ENCODE measurements around the gene ADCYAP1R1. TPM values are rescaled to one million over a fixed set of nuclear protein-coding genes. Genes with fewer than 3 reads are reported as not detected.

The ADCYAP1R1 gene
- total RNA-seq, 1 experiment from 2014 or later = not detected

DNA sequence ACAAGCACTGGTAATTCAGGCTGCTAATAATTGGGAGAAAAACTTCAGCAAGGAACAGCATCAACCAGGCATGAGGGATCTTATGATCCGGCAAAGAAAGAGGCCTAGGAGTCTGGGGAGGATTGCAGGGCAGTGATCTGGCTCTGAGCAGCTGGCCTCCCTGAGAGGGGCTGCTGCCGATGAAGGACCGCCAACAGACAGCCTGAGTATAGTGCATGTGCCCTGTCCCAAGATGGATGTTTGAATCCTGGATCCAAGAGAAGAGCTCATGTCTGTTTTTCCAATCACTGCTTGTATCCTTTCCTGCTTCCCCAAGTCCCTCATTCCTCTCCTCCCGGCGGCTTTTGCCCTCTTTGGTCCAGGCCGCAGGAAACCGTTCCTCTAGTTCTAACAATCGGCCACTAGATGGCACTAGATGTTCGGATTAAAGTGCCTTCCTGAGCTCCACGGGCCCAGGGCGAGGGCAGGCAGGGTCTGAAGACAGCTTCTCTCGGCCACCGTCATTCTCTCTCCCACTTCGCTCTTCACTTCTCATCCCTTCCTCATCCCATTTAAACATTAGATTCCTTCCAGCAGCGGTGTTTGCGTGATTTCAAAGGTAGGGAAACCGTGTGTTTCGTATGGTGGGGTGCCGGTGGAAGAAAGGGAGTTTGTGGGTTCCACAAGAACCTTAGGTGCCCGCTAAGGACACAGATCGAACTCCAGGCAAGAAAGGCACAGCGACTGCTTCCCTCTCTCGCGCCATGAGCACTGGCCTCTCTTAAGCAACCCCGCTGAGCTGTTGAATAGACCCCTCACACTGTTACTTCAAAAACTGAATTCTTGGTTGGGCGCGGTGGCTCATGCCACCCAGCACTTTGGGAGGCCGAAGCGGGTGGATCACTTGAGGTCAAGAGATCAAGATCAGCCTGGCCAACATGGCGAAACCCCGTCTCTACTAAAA is 82.4 kb downstream of the ADCYAP1R1 start:
- no peak overlapping the region for H3K4me3 Mint-ChIP-seq (ENCODE audit: unreplicated experiment)
- peaks cover 26% of the 10 kb centered on the region for H3K27me3 Mint-ChIP-seq (ENCODE audit: insufficient read depth, unreplicated experiment)
- BruUV-seq (replicated peaks) = no TSS peak
- ChIA-PET POLR2A (interaction anchor here (0.7 kb wide), 2 partner anchors 546 to 606 kb away, joined by 3 read pairs; no protein-coding TSS in a partner anchor), CTCF (interaction anchor here (0.5 to 19.7 kb wide), 91 partner anchors 8 to 1223 kb away, joined by 3 to 743 read pairs (median 4); no protein-coding TSS in a partner anchor)
- no peaks in the 10 kb centered on the region for H3K36me3 Mint-ChIP-seq (ENCODE audit: insufficient read depth, unreplicated experiment)
- no peaks in the 10 kb centered on the region for H3K9me3 Mint-ChIP-seq (ENCODE audit: unreplicated experiment)
- DNase-seq (ENCODE audit: unreplicated experiment) = peak; percentile 84
- intact Hi-C loops (cut with micrococcal nuclease) = loop anchor here (1.0 to 5.0 kb wide), 5 partner anchors 238 to 602 kb away; no protein-coding TSS in a partner anchor
- H3K4me1 Mint-ChIP-seq (ENCODE audit: insufficient read depth, unreplicated experiment) = no peaks in the 10 kb centered on the region
- no peak overlapping the region for H3K27ac Mint-ChIP-seq (ENCODE audit: low read depth, unreplicated experiment)
- TF ChIP-seq, protein P1, sequence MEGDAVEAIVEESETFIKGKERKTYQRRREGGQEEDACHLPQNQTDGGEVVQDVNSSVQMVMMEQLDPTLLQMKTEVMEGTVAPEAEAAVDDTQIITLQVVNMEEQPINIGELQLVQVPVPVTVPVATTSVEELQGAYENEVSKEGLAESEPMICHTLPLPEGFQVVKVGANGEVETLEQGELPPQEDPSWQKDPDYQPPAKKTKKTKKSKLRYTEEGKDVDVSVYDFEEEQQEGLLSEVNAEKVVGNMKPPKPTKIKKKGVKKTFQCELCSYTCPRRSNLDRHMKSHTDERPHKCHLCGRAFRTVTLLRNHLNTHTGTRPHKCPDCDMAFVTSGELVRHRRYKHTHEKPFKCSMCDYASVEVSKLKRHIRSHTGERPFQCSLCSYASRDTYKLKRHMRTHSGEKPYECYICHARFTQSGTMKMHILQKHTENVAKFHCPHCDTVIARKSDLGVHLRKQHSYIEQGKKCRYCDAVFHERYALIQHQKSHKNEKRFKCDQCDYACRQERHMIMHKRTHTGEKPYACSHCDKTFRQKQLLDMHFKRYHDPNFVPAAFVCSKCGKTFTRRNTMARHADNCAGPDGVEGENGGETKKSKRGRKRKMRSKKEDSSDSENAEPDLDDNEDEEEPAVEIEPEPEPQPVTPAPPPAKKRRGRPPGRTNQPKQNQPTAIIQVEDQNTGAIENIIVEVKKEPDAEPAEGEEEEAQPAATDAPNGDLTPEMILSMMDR (IDR thresholded peaks at IDR 0.05; ENCODE audit: unreplicated experiment) = peak; percentile 77

DNA sequence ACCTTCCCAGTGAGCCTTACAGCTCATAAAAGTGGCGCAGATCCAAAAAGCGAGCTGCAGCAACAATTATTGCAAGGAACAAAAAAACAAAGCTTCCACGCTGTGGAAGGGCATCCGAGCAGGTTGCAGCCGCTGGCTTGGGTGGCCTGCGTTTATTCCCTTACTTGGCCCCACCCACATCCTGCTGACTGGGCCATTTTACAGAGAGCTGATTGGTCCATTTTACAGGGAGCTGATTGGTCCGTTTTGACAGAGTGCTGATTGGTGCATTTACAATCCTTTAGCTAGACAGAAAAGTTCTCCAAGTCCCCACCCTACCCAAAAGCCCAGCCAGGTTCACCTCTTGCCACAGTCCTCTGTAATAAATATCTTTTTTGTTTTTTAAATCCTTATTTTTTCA is 85.1 kb downstream of the ADCYAP1R1 start:
- no TSS peak for BruUV-seq (replicated peaks)
- H3K9me3 Mint-ChIP-seq (ENCODE audit: unreplicated experiment) = no peaks in the 10 kb centered on the region
- intact Hi-C loops (cut with micrococcal nuclease) = no loop called here

DNA sequence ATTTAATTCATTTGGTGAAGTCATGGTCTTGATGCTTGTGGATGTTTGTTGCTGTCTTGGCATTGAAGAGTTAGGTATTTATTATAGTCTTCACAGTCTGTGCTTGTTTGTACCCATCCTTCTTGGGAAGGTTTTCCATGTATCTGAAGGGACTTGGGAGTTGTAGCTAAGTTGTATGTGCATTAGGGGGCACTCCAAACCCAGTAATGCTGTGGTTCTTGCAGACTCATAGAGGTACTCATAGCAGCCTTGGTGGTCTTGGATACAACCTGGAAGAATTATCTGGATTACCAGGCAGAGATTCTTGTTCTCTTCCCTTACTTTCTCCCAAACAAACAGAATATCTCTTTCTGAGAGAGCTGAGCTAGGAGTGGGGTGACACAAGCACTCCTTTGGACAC is 93.2 kb downstream of the ADCYAP1R1 start:
- intact Hi-C loops (cut with micrococcal nuclease) = no loop called here
- H3K36me3 Mint-ChIP-seq (ENCODE audit: insufficient read depth, unreplicated experiment) = no peaks in the 10 kb centered on the region
- no peak overlapping the region for H3K27ac Mint-ChIP-seq (ENCODE audit: low read depth, unreplicated experiment)
- H3K9me3 Mint-ChIP-seq (ENCODE audit: unreplicated experiment) = no peaks in the 10 kb centered on the region
- no TSS peak for BruUV-seq (replicated peaks)
- POLR2A ChIA-PET = no interaction called here
- no peak overlapping the region for H3K4me3 Mint-ChIP-seq (ENCODE audit: unreplicated experiment)
- TF ChIP-seq, protein P1 (IDR thresholded peaks at IDR 0.05; ENCODE audit: unreplicated experiment) = no peak
- H3K27me3 Mint-ChIP-seq (ENCODE audit: insufficient read depth, unreplicated experiment) = peaks cover 53% of the 10 kb centered on the region
- DNase-seq (ENCODE audit: unreplicated experiment) = no peak
- CTCF ChIA-PET = interaction anchor here (1.5 to 1.7 kb wide), 2 partner anchors 11 to 47 kb away, joined by 6 to 12 read pairs; no protein-coding TSS in a partner anchor
- H3K4me1 Mint-ChIP-seq (ENCODE audit: insufficient read depth, unreplicated experiment) = no peaks in the 10 kb centered on the region

More for the DNA sequence above, 85.1 kb downstream of the ADCYAP1R1 start:
- DNase-seq (ENCODE audit: unreplicated experiment) = no peak
- POLR2A ChIA-PET = no interaction called here
- Mint-ChIP-seq H3K27me3 (ENCODE audit: insufficient read depth, unreplicated experiment) (peaks cover 23% of the 10 kb centered on the region), H3K4me3 (ENCODE audit: unreplicated experiment) (no peak overlapping the region), H3K27ac (ENCODE audit: low read depth, unreplicated experiment) (no peak overlapping the region), H3K36me3 (ENCODE audit: insufficient read depth, unreplicated experiment) (no peaks in the 10 kb centered on the region), H3K4me1 (ENCODE audit: insufficient read depth, unreplicated experiment) (no peaks in the 10 kb centered on the region)
- CTCF ChIA-PET = interaction anchor here (0.8 to 5.2 kb wide), 9 partner anchors 11 to 600 kb away, joined by 3 to 94 read pairs (median 4); no protein-coding TSS in a partner anchor
- TF ChIP-seq, protein P1 (IDR thresholded peaks at IDR 0.05; ENCODE audit: unreplicated experiment) = no peak

DNA sequence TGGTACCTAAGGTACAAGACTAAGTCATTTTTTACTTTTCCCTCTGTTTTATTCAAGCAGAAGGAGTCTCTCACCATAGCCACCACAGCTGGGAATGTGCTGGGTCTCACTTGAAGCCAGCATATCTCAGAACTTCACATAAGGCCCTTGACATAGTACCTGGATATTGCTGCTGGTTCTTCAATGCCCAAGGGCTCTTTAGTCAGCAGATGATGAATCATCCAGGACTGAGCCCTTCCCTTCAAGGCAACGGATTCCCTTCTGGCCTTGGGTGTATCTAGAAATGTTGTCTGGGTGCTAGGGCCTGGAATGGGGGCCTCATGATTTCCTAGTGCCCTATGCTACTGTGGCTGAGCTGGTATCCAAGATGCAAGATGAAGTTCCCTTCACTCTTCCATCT is 93.9 kb downstream of the ADCYAP1R1 start:
- H3K9me3 Mint-ChIP-seq (ENCODE audit: unreplicated experiment) = no peaks in the 10 kb centered on the region
- POLR2A ChIA-PET = no interaction called here
- intact Hi-C loops (cut with micrococcal nuclease) = no loop called here
- TF ChIP-seq, protein P1 (IDR thresholded peaks at IDR 0.05; ENCODE audit: unreplicated experiment) = no peak
- no peaks in the 10 kb centered on the region for H3K36me3 Mint-ChIP-seq (ENCODE audit: insufficient read depth, unreplicated experiment)
- BruUV-seq (replicated peaks) = no TSS peak
- no peak for DNase-seq (ENCODE audit: unreplicated experiment)
- H3K4me3 Mint-ChIP-seq (ENCODE audit: unreplicated experiment) = no peak overlapping the region
- H3K27ac Mint-ChIP-seq (ENCODE audit: low read depth, unreplicated experiment) = no peak overlapping the region
- no peaks in the 10 kb centered on the region for H3K4me1 Mint-ChIP-seq (ENCODE audit: insufficient read depth, unreplicated experiment)
- H3K27me3 Mint-ChIP-seq (ENCODE audit: insufficient read depth, unreplicated experiment) = peaks cover 46% of the 10 kb centered on the region
- CTCF ChIA-PET = interaction anchor here (0.6 to 1.7 kb wide), 4 partner anchors 12 to 585 kb away, joined by 3 to 12 read pairs (median 4); no protein-coding TSS in a partner anchor
